Measurements from ENCODE around the gene BEGAIN. TPM values are rescaled to one million over a fixed set of nuclear protein-coding genes. Genes with fewer than 3 reads are reported as not detected.

The BEGAIN gene
- total and polyA plus RNA-seq, 11 donors: 0.14 to 2.8 (median 0.75) TPM

DNA sequence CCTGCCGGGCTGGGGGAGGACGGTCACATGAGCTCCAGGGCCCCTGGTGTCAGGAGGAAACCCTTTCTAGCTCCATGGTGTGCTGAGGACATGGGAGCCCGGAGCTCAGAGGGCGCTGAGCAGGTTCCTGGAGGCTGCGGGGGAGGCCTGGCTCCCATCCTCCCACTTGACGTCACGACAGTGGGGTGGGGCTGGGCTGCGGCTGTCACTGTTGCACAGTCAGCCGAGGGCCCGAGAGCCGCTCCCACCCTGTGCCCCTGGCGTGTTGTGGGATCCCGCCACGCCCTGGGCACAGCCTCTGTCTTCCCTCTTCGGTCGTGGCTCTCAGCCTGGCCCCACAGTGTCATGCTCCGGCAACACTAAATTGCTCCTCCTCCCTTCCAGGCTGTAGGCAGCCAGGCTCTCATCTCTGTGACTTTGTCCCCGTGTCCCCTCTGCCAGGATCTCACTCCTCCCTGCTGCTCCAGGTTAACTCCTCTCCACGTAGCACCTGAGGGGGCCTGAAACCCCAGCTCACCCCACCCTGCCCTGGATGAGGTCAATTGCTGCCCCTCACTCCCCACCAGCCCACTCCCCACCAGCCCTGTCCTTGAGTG lies 33.0 kb downstream of the BEGAIN start:
- intact Hi-C loops (cut with DNase I): no loop called here
- no peaks in the 10 kb centered on the region for H3K36me3 ChIP-seq
- TF ChIP-seq, protein P1, sequence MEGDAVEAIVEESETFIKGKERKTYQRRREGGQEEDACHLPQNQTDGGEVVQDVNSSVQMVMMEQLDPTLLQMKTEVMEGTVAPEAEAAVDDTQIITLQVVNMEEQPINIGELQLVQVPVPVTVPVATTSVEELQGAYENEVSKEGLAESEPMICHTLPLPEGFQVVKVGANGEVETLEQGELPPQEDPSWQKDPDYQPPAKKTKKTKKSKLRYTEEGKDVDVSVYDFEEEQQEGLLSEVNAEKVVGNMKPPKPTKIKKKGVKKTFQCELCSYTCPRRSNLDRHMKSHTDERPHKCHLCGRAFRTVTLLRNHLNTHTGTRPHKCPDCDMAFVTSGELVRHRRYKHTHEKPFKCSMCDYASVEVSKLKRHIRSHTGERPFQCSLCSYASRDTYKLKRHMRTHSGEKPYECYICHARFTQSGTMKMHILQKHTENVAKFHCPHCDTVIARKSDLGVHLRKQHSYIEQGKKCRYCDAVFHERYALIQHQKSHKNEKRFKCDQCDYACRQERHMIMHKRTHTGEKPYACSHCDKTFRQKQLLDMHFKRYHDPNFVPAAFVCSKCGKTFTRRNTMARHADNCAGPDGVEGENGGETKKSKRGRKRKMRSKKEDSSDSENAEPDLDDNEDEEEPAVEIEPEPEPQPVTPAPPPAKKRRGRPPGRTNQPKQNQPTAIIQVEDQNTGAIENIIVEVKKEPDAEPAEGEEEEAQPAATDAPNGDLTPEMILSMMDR (IDR thresholded peaks at IDR 0.05): no peak
- TF ChIP-seq POLR2A (IDR thresholded peaks at IDR 0.05): no peak
- H3K9me3 ChIP-seq: no peaks in the 10 kb centered on the region
- ATAC-seq (peak in 3 of 4 donors; percentile 13 to 76 (median 70)), DNase-seq (peak; percentile 28 to 77 (median 59))
- peaks cover 0 to 11% (median 0%) of the 10 kb centered on the region in 9 donors for H3K27me3 ChIP-seq
- WGBS, 4 donors: 34 to 44% (median 38%) methylated on average over 12 to 19 of the region's 19 CpGs
- no peak overlapping the region for H3K27ac ChIP-seq
- H3K4me1 ChIP-seq: peaks cover 0 to 7% (median 0%) of the 10 kb centered on the region in 12 donors
- no peak overlapping the region for H3K4me3 ChIP-seq

- H3K36me3 ChIP-seq: no peaks in the 10 kb centered on the region
- 87 to 93% (median 90%) methylated on average over 5 of the region's 5 CpGs for WGBS, 4 donors
- peaks cover 0 to 8% (median 0%) of the 10 kb centered on the region in 9 donors for H3K27me3 ChIP-seq
- H3K27ac ChIP-seq: no peak overlapping the region
- ATAC-seq (no peak), DNase-seq (no peak)
- no peak overlapping the region for H3K4me3 ChIP-seq
- no peaks in the 10 kb centered on the region for H3K9me3 ChIP-seq
- intact Hi-C loops (cut with DNase I): no loop called here
- TF ChIP-seq, protein P1 (IDR thresholded peaks at IDR 0.05): no peak
- no peak for TF ChIP-seq POLR2A (IDR thresholded peaks at IDR 0.05)
- H3K4me1 ChIP-seq: peaks cover 0 to 8% (median 0%) of the 10 kb centered on the region in 12 donors
These were observed 33.7 kb downstream of the BEGAIN start for GRCh38 chr14:100553471-100553870.

DNA sequence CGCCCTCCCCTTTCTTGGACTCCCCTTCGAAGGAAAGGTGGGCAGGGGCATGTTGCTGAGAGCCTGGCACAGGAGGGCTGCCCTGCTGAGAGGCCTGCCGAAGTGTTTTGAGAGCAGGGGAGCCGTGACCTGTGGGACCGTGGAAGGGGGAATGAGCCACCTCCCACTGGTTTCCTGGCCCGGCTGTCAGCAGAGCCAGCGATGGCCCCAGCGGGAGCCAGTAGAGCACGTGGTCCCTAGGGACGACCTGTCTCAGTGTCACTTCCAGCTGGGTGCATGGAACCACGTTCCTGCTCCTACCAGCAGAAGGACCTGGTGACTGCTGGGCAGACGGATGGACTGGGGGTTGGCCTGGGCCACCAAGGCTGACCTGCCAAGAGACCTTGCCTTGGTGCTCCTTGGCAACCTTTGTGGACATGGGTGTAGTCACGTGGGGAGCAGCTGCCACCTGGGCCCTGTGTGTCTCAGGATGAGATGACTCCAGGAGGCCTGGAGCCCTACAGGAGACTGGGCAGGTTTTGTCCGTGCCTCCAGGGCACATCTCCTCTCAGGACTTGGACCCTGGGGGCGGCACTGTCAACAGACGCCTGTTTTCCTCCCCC lies 34.6 kb downstream of the BEGAIN start:
- no peaks in the 10 kb centered on the region for H3K36me3 ChIP-seq
- intact Hi-C loops (cut with DNase I): no loop called here
- no peak for TF ChIP-seq POLR2A (IDR thresholded peaks at IDR 0.05)
- TF ChIP-seq, protein P1 (IDR thresholded peaks at IDR 0.05): no peak
- WGBS, 4 donors: 76 to 77% (median 76%) methylated on average over 14 to 16 of the region's 16 CpGs
- no peak overlapping the region for H3K4me3 ChIP-seq
- peaks cover 0 to 5% (median 0%) of the 10 kb centered on the region in 9 donors for H3K27me3 ChIP-seq
- peaks cover 0 to 17% (median 0%) of the 10 kb centered on the region in 12 donors for H3K4me1 ChIP-seq
- H3K27ac ChIP-seq: no peak overlapping the region
- no peak for ATAC-seq
- no peaks in the 10 kb centered on the region for H3K9me3 ChIP-seq
- no peak for DNase-seq

DNA sequence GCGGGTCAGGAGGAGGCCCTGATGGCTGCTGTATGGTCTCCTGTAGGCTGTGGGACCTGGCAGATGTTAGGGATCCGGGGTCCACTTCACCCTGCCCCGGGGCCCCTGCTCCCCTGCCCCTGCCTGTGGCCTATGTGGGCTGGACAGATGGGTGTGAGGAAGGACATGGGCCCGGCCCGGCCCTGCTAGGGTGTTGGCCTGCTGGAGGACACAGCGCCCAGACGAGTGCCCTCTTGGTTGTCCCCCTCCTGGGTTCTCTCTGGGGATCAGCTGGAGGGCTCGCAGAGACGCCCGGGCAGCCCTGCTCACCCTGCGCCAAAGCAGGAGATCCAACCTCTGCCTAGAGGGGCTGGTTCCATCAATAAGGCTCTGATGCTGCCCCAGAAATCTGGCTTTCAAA lies 36.2 kb downstream of the BEGAIN start:
- Histone ChIP-seq H3K4me1 (peaks cover 0 to 24% (median 5%) of the 10 kb centered on the region in 12 donors), H3K4me3 (no peak overlapping the region), H3K27ac (no peak overlapping the region), H3K27me3 (peaks cover 0 to 5% (median 0%) of the 10 kb centered on the region in 9 donors), H3K36me3 (no peaks in the 10 kb centered on the region), H3K9me3 (no peaks in the 10 kb centered on the region)
- 88 to 96% (median 91%) methylated on average over 4 to 11 of the region's 11 CpGs for WGBS, 4 donors
- TF ChIP-seq, protein P1 (IDR thresholded peaks at IDR 0.05): no peak
- intact Hi-C loops (cut with DNase I): no loop called here
- ATAC-seq (no peak), DNase-seq (no peak)

Data from heart left ventricle (tissue), 16 donors.